C4-2B (cell line): ENCODE data around the gene GTPBP3.

ENCODE experiments used
- H3K27ac ChIP-seq: fragments of 450-650 bp; 2 replicates; pipeline ENCODE4 v1.5.1; 2017
- ZFX ChIP-seq: fragments of 450-650 bp; IDR thresholded peaks from 2 replicates; pipeline ENCODE4 v1.6.1; 2017
- TF ChIP-seq, protein P1 (sequence below): fragments of 450-650 bp; conservative IDR thresholded peaks from 2 replicates; pipeline ENCODE4 v1.5.1; 2017; ENCODE audit warnings: mild to moderate bottlenecking

Gene GTPBP3

DNA sequence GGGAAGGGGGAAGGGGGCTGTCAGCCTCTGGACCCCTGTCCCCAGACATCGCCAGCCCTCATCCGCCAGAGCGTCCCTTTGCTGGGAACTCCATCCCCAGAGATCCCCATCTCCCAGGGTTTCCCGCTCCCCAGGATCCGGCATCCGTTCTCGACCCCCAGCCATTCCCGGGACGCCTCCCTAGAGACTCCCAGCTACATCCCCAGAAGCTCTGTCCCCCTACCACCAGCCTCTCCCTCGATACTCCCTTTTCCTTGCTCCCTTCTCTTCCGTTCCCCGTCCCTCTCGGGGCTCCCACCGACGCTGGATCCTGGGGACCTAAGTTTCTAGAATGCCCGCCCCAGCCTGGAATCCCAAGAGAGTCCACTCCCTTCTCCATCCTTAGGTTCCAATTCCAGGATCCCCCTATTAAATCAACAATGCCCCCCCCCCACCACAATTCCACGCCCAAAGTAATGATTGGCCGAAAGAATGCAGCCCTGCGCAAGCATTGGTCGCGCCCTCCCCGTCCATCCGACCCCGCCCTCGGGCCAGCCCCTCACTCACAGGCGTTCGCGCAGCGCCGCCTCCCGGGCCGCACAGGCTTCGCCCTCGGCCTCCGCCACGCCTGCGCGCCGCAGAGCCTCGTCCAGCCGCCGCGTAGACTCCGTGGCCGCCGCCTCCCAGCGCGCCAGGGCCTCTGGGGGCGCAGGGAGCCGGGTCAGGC is 53.5 kb downstream of the GTPBP3 start:
- H3K27ac ChIP-seq, result no peak overlapping the region
- TF ChIP-seq, protein P1, sequence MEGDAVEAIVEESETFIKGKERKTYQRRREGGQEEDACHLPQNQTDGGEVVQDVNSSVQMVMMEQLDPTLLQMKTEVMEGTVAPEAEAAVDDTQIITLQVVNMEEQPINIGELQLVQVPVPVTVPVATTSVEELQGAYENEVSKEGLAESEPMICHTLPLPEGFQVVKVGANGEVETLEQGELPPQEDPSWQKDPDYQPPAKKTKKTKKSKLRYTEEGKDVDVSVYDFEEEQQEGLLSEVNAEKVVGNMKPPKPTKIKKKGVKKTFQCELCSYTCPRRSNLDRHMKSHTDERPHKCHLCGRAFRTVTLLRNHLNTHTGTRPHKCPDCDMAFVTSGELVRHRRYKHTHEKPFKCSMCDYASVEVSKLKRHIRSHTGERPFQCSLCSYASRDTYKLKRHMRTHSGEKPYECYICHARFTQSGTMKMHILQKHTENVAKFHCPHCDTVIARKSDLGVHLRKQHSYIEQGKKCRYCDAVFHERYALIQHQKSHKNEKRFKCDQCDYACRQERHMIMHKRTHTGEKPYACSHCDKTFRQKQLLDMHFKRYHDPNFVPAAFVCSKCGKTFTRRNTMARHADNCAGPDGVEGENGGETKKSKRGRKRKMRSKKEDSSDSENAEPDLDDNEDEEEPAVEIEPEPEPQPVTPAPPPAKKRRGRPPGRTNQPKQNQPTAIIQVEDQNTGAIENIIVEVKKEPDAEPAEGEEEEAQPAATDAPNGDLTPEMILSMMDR, result peak; percentile 57
- no peak for TF ChIP-seq ZFX

DNA sequence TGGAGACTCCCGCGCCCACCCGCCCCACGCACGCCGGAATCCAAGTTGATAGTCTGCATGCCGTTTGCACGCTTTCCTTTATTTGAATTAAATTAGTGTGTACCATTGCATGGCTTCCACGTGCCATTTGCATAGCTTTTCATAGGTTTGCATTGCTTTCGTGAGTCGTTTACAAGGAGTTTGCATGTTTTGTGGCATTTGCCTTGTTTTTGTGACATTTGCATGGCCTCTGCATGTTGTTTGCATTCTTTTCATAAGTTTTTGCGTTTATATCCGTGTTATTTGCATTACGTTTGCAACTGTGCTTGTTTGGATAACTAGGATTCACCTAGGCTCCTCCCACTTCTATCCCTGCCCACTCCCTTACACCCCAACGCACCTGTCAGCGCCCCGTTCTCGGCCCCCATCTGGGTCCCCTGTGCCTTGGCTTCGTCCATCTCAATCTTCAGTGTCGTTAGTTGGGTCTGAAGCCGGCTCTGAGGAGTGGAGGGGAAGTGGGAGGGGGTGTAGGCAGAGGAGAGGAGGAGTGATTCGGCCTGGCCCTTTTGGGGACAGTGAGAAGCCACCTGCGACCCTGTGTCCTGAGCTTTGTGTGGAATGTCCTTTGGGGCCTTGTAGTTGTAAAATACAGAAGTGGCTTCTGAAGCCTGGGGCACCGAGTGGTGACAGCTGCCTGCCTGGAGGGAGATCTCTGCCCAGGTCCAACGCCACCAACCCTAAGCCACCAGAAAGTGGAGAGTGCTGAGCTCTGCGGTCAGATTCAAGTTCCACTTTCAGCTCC is 54.2 kb downstream of the GTPBP3 start:
- TF ChIP-seq, protein P1, result peak; percentile 35; the same call in 1 of the 2 replicates
- no peak for TF ChIP-seq ZFX
- H3K27ac ChIP-seq, result no peak overlapping the region
